Ascending aorta (tissue), 2 donors: ENCODE data around the gene ZFPL1. TPM values are rescaled to one million over a fixed set of nuclear protein-coding genes. Genes with fewer than 3 reads are reported as not detected.

Experiments used
- DNase-seq, 2 donors: peaks; one replicate each; pipeline ENCODE4 v3.0.0-alpha.2; 2019; ENCODE audit warnings: low spot score in 2 of 2
- H3K27ac ChIP-seq, 2 donors: fragments of 200-600 bp; sonication (generic); one replicate each; pipeline ENCODE4 v1.5.1; 2016 to 2017; ENCODE audit warnings: mild to moderate bottlenecking in 1 of 2
- H3K27me3 ChIP-seq: fragments of 200-600 bp; sonication (generic); one replicate; pipeline ENCODE4 v1.5.1; 2017
- H3K36me3 ChIP-seq, 2 donors: fragments of 200-600 bp; sonication (generic); one replicate each; pipeline ENCODE4 v1.5.1; 2016
- H3K4me1 ChIP-seq, 2 donors: fragments of 200-600 bp; sonication (generic); one replicate each; pipeline ENCODE4 v1.5.1; 2016 to 2017; ENCODE audit warnings: mild to moderate bottlenecking in 1 of 2
- H3K4me3 ChIP-seq, 2 donors: fragments of 200-600 bp; sonication (generic); one replicate each; pipeline ENCODE4 v1.5.1; 2016 to 2017; ENCODE audit warnings: mild to moderate bottlenecking in 1 of 2
- H3K9me3 ChIP-seq, 2 donors: fragments of 200-600 bp; sonication (generic); one replicate each; pipeline ENCODE4 v1.5.1; 2016
- CTCF ChIP-seq, 3 experiments: fragments of 200-600 bp in 2 of 3; fragments of 450-650 bp in 1 of 3; sonication (generic) in 2 of 3; IDR thresholded peaks; one replicate each; pipeline ENCODE4 v1.5.1; 2016 to 2019; ENCODE audit warnings: antibody characterized with exemption in 3 of 3, mild to moderate bottlenecking in 1 of 3, moderate library complexity in 1 of 3
- intact Hi-C: fragments of 100-400 bp; cut with DNase I; formaldehyde crosslinking; loops from one replicate; pipeline ENCODE4 v1.15.1; 2023
- total RNA-seq: library from RNA; depleted of rRNA; stranded (reverse); fragments of >200 nt; gene quantifications from one replicate; pipeline ENCODE4 v1.1.0, GENCODE V29; 2016

The ZFPL1 gene
- total RNA-seq, 1 donor from 2014 or later: 93.6 TPM

GRCh38 chr11:65126624-65127274 is 42.7 kb downstream of the ZFPL1 start:
- H3K9me3 ChIP-seq: no peaks in the 10 kb centered on the region
- DNase-seq: no peak
- no peaks in the 10 kb centered on the region for H3K27me3 ChIP-seq
- H3K36me3 ChIP-seq: peaks cover 65 to 73% of the 10 kb centered on the region in 2 donors
- H3K4me3 ChIP-seq: no peak overlapping the region
- H3K27ac ChIP-seq: no peak overlapping the region
- no peak for TF ChIP-seq CTCF (IDR thresholded peaks at IDR 0.05)
- H3K4me1 ChIP-seq: peaks cover 5 to 6% of the 10 kb centered on the region in 2 donors
- intact Hi-C loops: no loop called here

GRCh38 chr11:65127473-65128181 is 43.6 kb downstream of the ZFPL1 start:
- no peak for DNase-seq
- Histone ChIP-seq H3K27me3 (no peaks in the 10 kb centered on the region), H3K4me1 (peaks cover 6 to 9% of the 10 kb centered on the region in 2 donors), H3K36me3 (peaks cover 74 to 82% of the 10 kb centered on the region in 2 donors), H3K4me3 (no peak overlapping the region), H3K9me3 (no peaks in the 10 kb centered on the region), H3K27ac (no peak overlapping the region)
- intact Hi-C loops: no loop called here
- no peak for TF ChIP-seq CTCF (IDR thresholded peaks at IDR 0.05)

- Histone ChIP-seq H3K9me3 (no peaks in the 10 kb centered on the region), H3K27me3 (no peaks in the 10 kb centered on the region), H3K36me3 (peaks cover 79 to 87% of the 10 kb centered on the region in 2 donors), H3K4me1 (peaks cover 9 to 12% of the 10 kb centered on the region in 2 donors), H3K4me3 (no peak overlapping the region), H3K27ac (no peak overlapping the region)
- intact Hi-C loops: no loop called here
- no peak for TF ChIP-seq CTCF (IDR thresholded peaks at IDR 0.05)
- DNase-seq: peak in 1 of 2 donors; percentile 61
Observed at GRCh38 chr11:65128182-65129145, 44.4 kb downstream of the ZFPL1 start.

- peak in 1 of 2 donors; percentile 57 for DNase-seq
- Histone ChIP-seq H3K27me3 (no peaks in the 10 kb centered on the region), H3K27ac (no peak overlapping the region), H3K4me1 (peaks cover 11 to 15% of the 10 kb centered on the region in 2 donors), H3K36me3 (peaks cover 79 to 82% of the 10 kb centered on the region in 2 donors), H3K9me3 (no peaks in the 10 kb centered on the region), H3K4me3 (no peak overlapping the region)
- TF ChIP-seq CTCF (IDR thresholded peaks at IDR 0.05): no peak
- intact Hi-C loops: no loop called here
Observed at GRCh38 chr11:65129649-65130441, 45.8 kb downstream of the ZFPL1 start.
